Activated naive CD4-positive, alpha-beta T cell (primary cell): ENCODE measurements around the gene CLCA4.

ENCODE experiments used
- DNase-seq, 4 experiments: peaks; one replicate each; lab custom pipeline; 2025; lab: John Stamatoyannopoulos, UW

Gene CLCA4

DNA sequence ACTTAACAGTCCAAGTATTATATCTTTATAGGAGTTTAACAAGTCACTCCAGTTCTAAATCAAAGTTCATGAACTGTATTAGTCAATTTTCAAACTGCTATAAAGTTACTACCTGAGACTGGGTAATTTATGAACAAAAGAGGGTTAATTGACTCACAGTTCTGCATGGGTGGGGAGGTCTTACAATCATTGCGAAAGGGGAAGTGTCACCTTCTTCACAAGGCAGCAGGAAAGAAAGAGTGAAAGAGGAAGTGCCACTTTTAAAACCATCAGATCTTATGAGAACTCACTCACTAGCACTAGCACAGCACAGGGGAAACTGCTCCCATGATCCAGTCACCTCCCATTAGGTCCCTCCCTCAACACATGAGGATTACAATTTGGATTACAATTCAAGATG, 70.0 kb downstream of the CLCA4 start:
- no peak for DNase-seq

DNA sequence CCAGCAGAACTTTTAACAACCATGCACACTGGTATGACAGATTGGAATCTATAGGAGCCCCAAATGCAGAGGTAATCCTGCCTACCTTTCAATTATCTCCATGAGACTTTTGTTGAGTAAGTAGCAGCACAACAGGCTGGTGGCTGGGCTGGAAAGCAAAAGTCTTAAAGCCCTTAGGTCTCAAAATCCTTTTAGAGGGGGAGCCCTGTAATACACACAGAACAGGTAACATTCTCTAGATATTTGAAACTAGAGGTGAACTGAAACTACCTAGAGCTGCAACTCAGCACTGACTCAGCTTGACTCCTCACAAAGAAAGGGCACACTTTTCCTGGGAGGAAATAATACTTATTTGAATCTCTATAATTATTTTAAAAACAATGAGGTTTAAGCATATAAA, 71.5 kb downstream of the CLCA4 start:
- DNase-seq: no peak

GRCh38 chr1:86619313-86619712, 72.4 kb downstream of the CLCA4 start:
- DNase-seq: no peak

DNA sequence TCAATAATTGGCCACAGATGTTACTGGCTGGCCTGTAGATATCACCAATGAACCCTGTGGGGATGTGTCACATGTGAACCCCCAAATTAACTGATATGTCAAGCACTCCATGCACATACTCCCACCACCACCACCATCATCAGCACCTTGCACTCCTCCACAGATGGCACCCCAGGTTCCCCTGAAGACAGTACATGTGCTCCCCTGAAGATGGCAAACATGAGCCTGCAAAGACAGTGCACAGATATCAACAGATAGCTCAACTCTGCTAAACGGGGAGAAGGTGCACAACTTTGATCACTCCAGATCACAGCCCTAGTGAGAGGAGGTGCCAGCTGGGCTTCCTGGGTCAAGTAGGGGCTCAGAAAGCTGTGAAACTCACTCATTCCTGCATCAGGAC, 74.4 kb downstream of the CLCA4 start:
- no peak for DNase-seq
